Activated T-cell treated with anti-CD3 and anti-CD28 coated beads, Interleukin-2, amount 50 U/mL, for 48 hours (primary cell): Measurements from ENCODE around the gene TRIO.
A peak's percentile ranks its signal among the peaks of the same experiment; 100 is the strongest.
"Not testable (repeated sequence)": the region's sequence is repeated elsewhere in the genome, so short reads cannot be mapped to it uniquely, and the experiment has no call there.

Experiments used
- DNase-seq, 2 experiments: peaks; one replicate each; pipeline ENCODE4 v3.0.0-alpha.2; 2020

Gene TRIO

GRCh38 chr5:14421851-14422250 lies 278.7 kb downstream of the TRIO start:
- no peak for DNase-seq

DNA sequence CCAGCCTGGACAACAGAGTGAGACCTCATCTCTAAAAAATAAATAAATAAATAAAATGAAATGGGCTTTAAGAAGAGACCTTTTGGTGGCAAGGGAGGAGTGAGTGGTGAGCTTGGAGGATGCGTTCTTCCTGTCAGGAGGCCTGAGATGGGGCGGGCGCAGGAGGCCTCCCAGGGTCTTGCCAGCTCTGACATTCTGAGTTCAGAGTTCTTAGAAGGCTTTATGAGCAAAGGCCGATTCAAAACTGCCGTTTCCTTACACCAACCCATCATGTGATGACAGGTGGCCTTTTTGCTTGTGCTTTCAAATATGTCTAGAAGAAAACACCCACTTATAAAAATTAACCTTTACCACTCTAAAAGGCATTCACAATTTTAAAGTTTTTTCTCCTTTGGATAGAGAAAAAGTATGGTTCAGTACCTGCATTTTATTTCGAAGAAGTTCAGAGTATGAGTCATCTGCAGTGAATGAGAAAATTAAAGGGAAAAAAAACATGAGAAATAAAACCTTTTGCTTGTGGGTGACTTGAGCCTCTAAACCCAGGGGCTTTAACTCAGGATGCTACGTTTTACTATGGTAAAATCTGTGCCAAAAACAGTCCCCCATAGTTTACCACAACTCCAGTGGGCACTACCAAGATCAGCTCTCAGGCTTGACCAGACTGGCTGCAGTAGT lies 281.0 kb downstream of the TRIO start:
- DNase-seq: peak; percentile 54 to 55

DNA sequence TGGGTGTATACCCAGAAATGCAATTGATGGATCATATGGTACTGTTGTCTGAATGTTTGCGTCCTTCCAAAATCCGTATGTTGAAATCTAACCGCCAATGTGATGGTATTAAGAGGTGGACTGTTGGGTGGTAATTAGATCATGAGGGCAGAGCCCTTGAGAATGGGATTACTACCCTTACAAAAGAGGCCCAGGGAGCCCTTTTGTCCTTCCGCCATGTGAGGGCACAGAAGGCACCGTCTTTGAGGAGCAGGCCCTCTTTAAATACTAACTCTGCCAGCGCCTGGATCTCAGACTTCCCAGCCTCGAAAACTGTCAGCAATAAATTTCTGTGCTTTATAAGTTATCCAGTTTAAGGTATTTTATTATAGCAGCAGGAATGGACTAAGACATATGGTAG lies 282.4 kb downstream of the TRIO start:
- no peak for DNase-seq

GRCh38 chr5:14426521-14426920 lies 283.4 kb downstream of the TRIO start:
- no peak for DNase-seq

DNA sequence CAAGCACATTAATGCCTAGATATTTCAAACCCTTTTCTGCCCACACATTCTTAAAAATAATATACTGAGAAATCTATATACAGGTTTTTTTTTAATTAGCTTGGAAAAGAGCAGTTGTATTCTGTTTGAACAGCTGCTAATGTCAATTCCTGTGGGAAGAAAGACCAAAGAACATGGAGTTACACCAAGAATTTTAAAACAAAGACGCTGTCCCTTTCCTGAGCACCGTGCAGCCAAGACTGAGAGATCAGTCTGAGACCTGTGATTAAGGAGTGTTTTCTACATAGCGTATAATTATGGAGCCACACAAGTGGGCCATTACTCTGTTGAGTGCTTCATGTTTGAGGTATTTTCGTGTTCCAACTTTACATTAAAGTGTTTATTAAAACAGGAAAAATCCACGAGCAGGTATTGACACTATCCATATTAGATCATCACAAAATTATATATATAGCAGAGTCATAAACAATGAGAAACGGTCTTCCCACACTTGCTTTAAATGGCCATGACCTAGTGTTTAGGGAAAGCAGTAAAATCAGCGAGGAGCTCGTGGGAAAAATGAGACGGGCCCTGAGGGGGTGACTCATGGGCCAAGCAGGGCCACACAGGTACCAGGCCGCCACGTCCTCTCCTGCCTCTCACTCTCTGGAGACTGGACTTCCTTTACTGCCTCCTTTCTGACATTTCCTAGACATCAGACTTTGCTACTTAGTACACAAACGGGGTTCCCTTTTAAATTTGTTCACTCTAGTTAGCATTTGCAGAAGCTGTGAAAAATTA lies 285.4 kb downstream of the TRIO start:
- DNase-seq: no peak

GRCh38 chr5:14429101-14430050 lies 286.2 kb downstream of the TRIO start:
- DNase-seq: no peak

DNA sequence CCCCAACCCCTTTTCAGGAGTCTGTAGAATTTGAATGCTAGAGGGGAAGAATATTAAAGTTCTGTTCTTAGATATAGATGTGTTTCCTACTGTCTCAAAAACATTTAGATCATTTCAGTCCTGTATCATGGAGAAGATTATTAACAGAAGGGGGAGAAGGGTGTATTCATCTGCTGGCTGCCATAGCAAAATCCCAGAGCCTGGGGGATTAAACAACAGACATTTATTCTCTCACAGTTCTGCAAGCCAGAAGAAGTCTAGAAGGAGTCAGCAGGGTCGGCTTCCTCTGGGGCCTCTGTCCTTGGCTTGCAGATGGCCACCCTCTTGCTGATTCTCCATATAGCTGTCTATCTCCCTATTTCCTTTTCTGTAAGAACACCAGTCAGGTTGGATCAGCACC lies 288.4 kb downstream of the TRIO start:
- no peak for DNase-seq

DNA sequence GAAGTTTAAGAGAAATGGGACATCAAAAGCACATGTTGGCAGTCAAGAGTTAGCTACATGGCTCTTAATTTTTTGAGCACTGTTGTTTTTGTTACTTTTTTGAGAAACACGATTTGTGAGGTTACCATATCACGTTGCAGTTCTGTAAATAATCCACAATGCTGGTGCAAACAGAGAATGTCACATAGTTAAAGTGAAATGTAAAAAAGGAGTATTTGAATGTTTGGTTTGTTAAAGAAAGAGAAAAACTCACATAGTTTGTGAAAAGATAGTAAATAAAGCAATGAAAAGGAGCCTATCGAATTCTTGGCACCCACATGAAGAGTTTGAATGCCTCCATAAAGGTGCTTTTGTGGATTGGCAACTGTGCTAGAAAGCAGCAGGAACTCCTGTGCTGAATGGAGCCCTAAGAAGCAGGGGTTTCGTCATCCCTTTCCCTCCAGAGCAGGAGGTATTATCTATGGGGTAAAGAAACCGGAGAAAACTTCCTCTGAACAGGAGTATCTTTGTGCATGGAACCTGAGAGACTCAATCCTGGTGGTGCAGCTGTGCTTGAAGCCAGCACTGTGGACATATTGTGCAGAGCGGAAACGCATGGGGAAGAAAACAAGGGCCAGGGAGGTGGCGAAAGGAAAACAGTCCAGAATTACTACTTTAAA lies 289.9 kb downstream of the TRIO start:
- DNase-seq: no peak

DNA sequence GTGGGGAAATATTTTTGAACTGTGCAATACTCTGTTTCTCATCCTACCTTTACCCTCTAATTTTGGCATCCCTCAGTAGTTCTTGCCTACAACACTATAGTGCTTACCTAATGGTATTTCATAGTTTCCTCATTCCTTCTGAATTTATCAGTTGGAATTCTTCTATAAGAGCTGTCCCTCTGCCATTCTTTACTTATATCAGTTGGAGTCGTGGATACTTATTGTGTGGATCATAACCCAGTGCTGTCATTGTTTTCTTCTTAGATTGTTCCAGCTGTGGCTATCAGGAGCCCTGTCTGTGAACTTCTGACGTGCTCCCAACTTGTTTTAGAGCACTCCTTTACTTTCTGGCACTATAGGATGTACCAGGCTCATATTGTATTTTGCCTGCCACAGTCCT lies 292.3 kb downstream of the TRIO start:
- DNase-seq: no peak

DNA sequence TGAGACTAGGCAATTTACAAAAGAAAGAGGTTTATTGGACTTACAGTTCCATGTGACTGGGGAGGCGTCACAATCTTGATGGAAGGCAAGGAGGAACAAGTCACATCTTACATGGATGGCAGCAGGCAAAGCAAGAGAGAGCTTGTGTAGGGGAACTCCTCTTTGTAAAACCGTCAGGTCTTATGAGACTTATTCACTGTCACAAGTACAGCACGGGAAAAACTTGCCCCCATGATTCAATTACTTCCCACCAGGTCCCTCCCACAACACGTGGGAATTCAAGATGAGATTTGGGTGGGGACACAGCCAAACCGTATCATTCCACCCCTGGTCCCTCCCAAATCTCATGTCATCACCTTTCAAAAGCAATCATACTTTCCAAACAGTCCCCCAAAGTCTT lies 293.0 kb downstream of the TRIO start:
- not testable (repeated sequence) for DNase-seq

- no peak for DNase-seq
These were observed 293.8 kb downstream of the TRIO start for GRCh38 chr5:14436801-14437542.

DNA sequence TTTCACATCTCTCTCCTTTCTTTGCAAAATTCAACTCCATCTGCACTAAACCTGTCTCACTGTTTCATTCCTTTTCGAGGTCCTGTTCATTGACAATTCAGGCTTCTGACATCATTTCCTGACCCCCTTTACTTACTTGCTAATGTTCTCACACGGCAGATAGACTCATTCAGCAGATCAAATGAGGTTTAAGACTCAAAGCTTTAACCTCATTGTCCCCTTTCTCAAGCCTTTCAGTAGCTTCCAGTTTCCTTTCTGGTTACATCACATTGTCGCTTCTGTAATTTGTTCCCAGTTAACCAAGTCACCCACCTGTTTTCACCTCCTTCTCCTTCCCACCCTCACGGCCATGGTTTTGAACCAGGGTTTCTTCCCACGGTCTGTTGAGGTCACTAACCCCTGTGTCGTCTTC lies 295.1 kb downstream of the TRIO start:
- no peak for DNase-seq

GRCh38 chr5:14439087-14439871 lies 296.1 kb downstream of the TRIO start:
- no peak for DNase-seq

DNA sequence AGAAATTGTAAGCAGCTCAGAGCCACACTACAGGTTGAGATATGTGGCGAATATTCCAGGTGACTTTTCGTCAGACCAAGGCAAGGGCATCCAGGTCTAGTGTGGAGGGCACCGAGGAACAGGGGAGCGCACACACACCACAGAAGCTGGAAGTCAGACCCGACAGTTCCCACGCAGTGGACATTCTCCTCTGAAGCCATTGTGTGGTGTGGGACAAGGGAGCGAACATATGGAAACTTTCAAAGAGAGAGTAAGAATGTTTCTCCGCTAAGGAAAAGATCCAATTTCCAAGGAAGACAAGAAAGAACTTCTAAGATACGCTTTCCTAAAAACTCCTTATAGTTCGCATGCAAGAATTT lies 297.1 kb downstream of the TRIO start:
- DNase-seq: no peak

DNA sequence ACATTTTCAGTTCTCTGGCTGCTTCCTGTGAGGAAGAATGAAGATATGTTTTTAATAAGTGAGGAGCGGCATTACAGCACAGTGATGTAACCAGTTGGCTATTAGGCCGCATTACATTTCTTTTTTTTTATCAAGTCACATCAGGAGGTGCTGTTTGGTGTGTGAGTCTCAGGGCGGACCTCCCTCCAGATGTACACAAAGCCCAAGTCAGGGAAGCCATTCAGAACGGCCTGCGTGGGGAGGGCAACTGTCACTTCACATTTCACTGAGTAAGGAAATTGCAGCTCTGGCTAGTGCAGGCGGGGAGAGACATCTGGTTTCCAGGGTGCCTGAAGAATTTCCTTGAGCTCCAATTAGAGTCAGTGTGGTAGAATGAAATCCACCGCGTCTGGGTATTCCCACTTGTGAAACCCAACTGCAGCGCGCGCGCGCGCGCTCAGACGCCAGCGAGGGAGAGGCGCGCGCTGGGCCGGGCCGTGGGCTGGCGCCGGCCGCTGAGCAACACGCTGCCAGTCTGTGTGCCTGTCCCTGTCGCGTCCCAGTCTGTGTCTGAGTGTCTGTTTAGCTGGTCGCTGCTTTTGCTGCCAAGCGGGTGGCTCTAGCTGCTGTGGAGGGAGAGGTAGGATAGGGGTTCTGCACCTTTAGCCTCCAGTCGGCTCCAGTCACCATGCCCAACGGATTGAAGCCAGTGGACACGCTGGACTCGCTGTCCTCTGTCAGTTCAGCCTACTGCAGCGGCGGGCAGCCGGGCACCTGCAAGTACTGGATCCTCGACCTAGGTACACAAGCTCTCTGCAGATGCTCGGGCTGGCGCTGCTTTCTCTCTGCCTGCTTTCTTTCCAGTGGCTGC lies 297.7 kb downstream of the TRIO start:
- DNase-seq: no peak

DNA sequence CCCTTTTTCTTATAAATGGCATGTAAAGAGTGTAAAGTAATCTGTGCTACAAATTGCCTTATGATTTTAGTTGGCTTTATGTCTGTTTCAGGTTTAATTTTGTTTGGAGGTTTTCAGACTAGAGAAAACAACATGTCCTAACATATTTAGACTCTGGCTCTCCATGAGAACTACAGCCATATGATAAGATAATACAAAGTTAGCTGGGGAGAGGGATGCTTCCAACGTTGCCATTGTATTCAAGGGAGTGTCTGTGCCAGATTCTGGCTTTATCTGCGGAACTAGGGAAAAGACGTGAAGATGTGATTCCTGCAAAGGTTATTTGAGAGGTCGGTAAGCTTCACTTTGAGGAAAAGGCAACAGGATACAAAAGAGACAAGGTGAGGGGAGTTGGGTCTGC lies 298.5 kb downstream of the TRIO start:
- no peak for DNase-seq

DNA sequence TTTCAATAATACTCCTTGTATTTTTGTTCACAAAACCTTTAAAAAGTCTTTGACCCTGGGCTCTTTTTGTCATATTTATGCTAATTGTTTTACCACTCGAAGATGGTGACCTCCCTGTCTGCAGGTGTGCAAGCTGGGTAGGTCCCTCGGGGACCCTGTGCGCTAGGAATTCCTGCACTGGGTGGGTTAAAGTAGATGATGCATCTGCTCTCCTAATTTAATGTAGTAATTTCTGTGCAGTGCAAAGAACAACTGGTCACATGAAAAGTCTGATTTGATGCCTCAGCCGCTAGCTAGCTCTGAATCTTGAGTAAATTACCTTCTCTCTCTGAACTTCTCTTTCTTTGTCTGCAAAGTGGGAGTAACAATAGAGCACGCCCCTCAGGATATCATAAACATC lies 299.4 kb downstream of the TRIO start:
- DNase-seq: no peak

DNA sequence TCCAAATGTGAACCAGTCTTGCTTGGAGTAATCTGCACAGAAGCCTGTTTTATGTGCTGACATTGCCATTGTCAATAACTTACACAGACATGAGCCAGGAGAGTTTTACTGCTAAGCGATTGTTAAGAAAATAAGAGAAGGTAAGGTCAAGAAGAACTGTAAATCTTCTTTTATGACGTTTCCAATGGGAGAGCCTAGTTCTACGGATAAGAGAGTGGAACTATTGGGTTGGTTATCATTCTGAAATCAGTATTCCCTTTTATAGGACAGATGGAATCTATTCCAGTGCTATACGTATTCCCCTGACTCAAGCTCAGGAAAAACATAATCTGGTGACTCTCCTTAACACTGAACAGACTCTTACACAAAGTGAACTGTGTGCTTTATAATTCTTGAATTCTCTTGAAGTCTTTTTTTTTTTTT lies 300.5 kb downstream of the TRIO start:
- no peak for DNase-seq

GRCh38 chr5:14444161-14444560 lies 301.0 kb downstream of the TRIO start:
- DNase-seq: no peak

- DNase-seq: no peak
These were observed 301.9 kb downstream of the TRIO start for GRCh38 chr5:14445013-14445412.
